ENCODE measurements around the gene SLC15A4.
A peak's percentile ranks its signal among the peaks of the same experiment; 100 is the strongest.

SLC15A4 gene

GRCh38 chr12:128793701-128794100 is 30.1 kb downstream of the SLC15A4 start:
- H3K9me3 ChIP-seq = no peaks in the 10 kb centered on the region
- H3K36me3 ChIP-seq = peaks cover 77% of the 10 kb centered on the region
- TF ChIP-seq CTCF (IDR thresholded peaks at IDR 0.05) = no peak
- H3K4me3 ChIP-seq (ENCODE audit: low read depth in 1 of 2, low read length in 1 of 2) = no peak overlapping the region
- peaks cover 16 to 26% of the 10 kb centered on the region in 2 experiments for H3K4me1 ChIP-seq (ENCODE audit: control insufficient read depth in 1 of 2, insufficient read depth in 1 of 2, low read depth in 1 of 2, low read length in 1 of 2)
- peak overlapping the region; percentile 86 for H3K27ac ChIP-seq
- H3K27me3 ChIP-seq = no peaks in the 10 kb centered on the region

GRCh38 chr12:128792881-128793280 is 30.9 kb downstream of the SLC15A4 start:
- no peak for TF ChIP-seq CTCF (IDR thresholded peaks at IDR 0.05)
- no peak overlapping the region for H3K4me3 ChIP-seq (ENCODE audit: low read depth in 1 of 2, low read length in 1 of 2)
- peak overlapping the region; percentile 86 for H3K27ac ChIP-seq
- peaks cover 16 to 26% of the 10 kb centered on the region in 2 experiments for H3K4me1 ChIP-seq (ENCODE audit: control insufficient read depth in 1 of 2, insufficient read depth in 1 of 2, low read depth in 1 of 2, low read length in 1 of 2)
- H3K27me3 ChIP-seq = no peaks in the 10 kb centered on the region
- no peaks in the 10 kb centered on the region for H3K9me3 ChIP-seq
- H3K36me3 ChIP-seq = peaks cover 69% of the 10 kb centered on the region

DNA sequence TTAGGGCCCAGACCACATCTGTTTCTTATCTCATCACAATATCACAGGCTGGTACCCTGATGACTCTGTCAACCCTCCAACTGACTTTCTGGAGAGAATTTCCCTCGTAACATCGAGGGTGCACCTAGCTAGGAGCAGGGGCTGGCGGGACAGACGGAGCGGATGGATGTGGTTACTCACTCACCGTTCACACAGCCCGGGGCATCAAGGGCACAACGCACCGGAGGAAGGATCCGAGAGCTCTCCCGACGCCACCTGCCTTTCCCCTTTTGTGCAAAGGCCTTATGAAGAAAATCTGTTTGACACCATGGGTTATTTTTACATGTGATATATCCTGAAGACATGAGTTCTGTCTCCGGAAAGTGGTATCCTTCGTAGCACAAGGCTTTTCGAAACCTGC is 31.4 kb downstream of the SLC15A4 start:
- no peak for TF ChIP-seq CTCF (IDR thresholded peaks at IDR 0.05)
- Histone ChIP-seq H3K4me1 (ENCODE audit: control insufficient read depth in 1 of 2, insufficient read depth in 1 of 2, low read depth in 1 of 2, low read length in 1 of 2) (peaks cover 16 to 26% of the 10 kb centered on the region in 2 experiments), H3K36me3 (peaks cover 64% of the 10 kb centered on the region), H3K4me3 (ENCODE audit: low read depth in 1 of 2, low read length in 1 of 2) (no peak overlapping the region), H3K27ac (peak overlapping the region; percentile 66), H3K9me3 (no peaks in the 10 kb centered on the region), H3K27me3 (no peaks in the 10 kb centered on the region)

DNA sequence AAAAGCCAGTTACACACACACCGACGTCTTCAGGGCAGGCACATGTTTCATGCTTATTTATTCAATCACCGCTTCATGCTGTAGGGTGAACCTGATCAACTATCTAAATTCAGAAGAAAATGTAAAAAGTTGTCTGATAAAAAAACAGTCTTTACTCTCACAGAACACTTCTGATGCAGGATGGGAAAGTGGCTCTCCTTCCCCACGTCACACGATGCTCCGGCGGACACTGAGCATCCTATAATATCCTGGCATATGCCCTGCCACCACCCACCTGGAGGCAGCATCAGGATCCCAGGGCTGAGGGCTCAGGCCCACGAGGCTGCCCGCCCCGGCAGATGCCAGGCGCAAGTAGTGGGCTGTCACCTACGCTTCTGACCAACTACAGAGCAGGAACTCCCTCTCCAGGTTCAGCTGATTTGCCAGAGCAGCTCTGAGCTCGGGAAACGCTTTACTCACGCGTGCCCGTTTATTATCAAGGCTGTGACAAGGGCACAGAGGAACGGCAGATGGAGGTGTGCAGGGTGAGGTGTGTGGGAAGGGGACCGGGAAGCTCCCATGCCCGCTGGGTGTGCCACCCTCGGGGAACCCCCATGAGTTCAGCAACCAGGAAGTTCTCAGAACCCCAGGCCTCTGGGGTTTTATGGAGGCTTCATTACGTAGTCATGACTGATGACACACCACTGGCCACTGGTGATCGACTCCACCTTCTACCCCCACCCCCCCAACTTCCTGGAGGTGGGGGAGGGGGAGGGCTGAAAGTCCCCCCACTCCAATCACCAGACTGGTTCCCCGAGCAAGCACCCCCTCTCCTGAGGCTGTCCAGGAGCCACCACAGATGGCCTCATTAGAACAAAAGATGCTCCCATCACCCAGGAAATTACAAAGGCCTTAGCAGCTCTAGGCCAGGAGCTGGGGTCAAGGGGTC is 32.1 kb downstream of the SLC15A4 start:
- TF ChIP-seq CTCF (IDR thresholded peaks at IDR 0.05) = no peak
- H3K27ac ChIP-seq = peak overlapping the region; percentile 66
- H3K27me3 ChIP-seq = no peaks in the 10 kb centered on the region
- H3K9me3 ChIP-seq = no peaks in the 10 kb centered on the region
- H3K36me3 ChIP-seq = peaks cover 57% of the 10 kb centered on the region
- H3K4me1 ChIP-seq (ENCODE audit: control insufficient read depth in 1 of 2, insufficient read depth in 1 of 2, low read depth in 1 of 2, low read length in 1 of 2) = peaks cover 16 to 26% of the 10 kb centered on the region in 2 experiments
- no peak overlapping the region for H3K4me3 ChIP-seq (ENCODE audit: low read depth in 1 of 2, low read length in 1 of 2)

DNA sequence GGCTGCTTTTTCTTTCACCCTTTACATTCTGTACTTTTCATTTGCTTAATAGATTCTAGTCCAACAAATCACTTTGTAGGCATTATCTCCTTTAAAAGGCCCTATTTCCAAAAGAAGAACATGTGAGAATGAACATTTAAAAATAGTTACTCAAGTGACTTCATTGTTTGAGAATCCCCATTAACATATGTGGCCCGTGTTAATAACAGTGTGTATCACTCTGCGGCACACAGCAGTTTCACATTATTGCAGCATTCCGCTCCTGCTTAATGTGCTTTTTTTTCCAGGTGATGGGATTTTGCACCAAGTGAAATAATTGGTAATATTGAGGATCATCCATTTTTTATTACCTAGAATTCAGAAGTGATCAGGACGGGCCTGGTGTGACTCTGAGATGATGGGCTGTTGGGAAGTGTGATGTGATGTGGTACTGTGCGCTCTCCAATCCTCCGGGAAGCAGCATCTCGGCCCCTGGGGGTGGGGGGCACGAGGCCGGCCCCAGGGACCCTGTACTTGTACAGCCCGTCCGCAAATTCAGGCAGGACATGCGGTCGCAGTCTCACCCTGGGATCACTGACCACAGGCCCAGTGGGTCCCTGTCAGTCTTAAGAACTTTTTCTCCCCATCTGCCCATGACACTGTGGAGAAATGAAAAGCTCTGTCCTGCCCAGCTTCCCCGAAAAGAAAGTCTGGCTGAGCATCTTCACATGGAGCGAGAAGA is 32.9 kb downstream of the SLC15A4 start:
- peaks cover 51% of the 10 kb centered on the region for H3K36me3 ChIP-seq
- no peaks in the 10 kb centered on the region for H3K9me3 ChIP-seq
- TF ChIP-seq CTCF (IDR thresholded peaks at IDR 0.05) = no peak
- H3K27ac ChIP-seq = peak overlapping the region; percentile 66
- H3K4me1 ChIP-seq (ENCODE audit: control insufficient read depth in 1 of 2, insufficient read depth in 1 of 2, low read depth in 1 of 2, low read length in 1 of 2) = peaks cover 16 to 26% of the 10 kb centered on the region in 2 experiments
- no peak overlapping the region for H3K4me3 ChIP-seq (ENCODE audit: low read depth in 1 of 2, low read length in 1 of 2)
- H3K27me3 ChIP-seq = no peaks in the 10 kb centered on the region

All from neutrophil (primary cell).